Measurements from ENCODE around the gene BOK. TPM values are rescaled to one million over a fixed set of nuclear protein-coding genes. Genes with fewer than 3 reads are reported as not detected.

BOK gene
- total and polyA plus RNA-seq, 7 donors: 6.2 to 112 (median 46.6) TPM

DNA sequence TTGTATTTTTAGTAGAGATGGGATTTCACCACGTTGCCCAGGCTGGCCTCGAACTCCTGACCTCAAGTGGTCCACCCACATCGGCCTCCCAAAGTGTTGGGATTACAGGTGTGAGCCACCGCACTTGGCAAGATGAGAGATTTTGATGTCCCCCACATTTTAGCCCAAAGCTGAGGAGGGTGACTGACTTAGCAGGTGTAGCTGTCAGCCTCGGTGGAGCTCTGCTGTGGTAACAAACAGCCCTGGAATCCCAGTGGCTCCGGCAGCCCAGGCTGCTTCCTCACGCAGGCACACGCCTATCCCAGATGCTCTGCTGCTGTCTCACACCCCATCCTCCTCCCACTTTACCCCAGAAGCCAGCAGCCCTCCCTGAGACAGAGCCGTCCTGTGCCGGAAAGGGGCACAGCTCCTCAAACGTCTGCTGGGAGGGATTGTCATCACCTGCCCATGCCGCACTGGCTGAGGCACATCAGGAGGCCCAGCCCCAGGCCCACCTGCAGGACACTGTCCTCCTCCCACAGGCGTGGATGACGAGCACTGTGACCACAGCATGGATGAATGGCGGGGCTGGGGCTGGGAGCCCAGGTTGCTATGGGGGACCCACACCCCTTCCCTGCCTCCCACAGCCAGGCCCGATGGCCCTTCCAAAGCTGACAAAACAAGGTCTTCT lies 10.6 kb upstream of the BOK start:
- Histone ChIP-seq H3K36me3 (no peaks in the 10 kb centered on the region), H3K4me3 (no peak overlapping the region), H3K27ac (no peak overlapping the region), H3K4me1 (peaks cover 0 to 30% (median 23%) of the 10 kb centered on the region in 4 donors), H3K27me3 (peaks cover 0 to 8% (median 0%) of the 10 kb centered on the region in 3 donors), H3K9me3 (no peaks in the 10 kb centered on the region)
- intact Hi-C loops (cut with DNase I): loop anchor here (5.0 kb wide), 1 partner anchor 64 kb away; no protein-coding TSS in a partner anchor
- WGBS, 2 donors: 81 to 88% methylated on average over 16 of the region's 16 CpGs
- no peak for DNase-seq
- TF ChIP-seq POLR2A (IDR thresholded peaks at IDR 0.05): no peak
- TF ChIP-seq, protein P1, sequence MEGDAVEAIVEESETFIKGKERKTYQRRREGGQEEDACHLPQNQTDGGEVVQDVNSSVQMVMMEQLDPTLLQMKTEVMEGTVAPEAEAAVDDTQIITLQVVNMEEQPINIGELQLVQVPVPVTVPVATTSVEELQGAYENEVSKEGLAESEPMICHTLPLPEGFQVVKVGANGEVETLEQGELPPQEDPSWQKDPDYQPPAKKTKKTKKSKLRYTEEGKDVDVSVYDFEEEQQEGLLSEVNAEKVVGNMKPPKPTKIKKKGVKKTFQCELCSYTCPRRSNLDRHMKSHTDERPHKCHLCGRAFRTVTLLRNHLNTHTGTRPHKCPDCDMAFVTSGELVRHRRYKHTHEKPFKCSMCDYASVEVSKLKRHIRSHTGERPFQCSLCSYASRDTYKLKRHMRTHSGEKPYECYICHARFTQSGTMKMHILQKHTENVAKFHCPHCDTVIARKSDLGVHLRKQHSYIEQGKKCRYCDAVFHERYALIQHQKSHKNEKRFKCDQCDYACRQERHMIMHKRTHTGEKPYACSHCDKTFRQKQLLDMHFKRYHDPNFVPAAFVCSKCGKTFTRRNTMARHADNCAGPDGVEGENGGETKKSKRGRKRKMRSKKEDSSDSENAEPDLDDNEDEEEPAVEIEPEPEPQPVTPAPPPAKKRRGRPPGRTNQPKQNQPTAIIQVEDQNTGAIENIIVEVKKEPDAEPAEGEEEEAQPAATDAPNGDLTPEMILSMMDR (IDR thresholded peaks at IDR 0.05): no peak
- no peak for TF ChIP-seq EP300 (IDR thresholded peaks at IDR 0.05)
- no peak for TF ChIP-seq POLR2AphosphoS5 (IDR thresholded peaks at IDR 0.05)

DNA sequence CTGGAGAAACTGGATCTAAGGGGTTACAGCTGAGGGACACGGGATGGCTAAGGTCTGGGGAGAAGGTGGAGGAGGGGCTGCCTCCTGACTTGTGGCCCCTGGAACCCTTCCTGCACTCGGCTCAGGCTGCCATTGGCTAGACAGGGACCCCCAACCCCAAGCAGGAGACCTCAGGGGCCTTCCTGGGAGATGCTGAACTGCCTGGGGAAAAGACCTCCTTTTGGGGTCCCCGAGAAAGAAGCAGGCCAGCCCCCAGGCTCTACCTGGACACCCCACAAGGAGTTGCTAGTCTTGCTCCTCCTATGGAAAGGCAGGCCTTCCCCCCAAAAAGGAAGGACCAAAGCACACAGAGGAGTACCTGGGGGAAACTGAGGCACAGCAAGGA lies 10.1 kb upstream of the BOK start:
- Histone ChIP-seq H3K9me3 (no peaks in the 10 kb centered on the region), H3K4me1 (peaks cover 0 to 30% (median 23%) of the 10 kb centered on the region in 4 donors), H3K4me3 (no peak overlapping the region), H3K27me3 (peaks cover 0 to 6% (median 0%) of the 10 kb centered on the region in 3 donors), H3K27ac (no peak overlapping the region), H3K36me3 (no peaks in the 10 kb centered on the region)
- TF ChIP-seq POLR2AphosphoS5 (IDR thresholded peaks at IDR 0.05) (no peak), POLR2A (IDR thresholded peaks at IDR 0.05) (no peak), EP300 (IDR thresholded peaks at IDR 0.05) (no peak)
- TF ChIP-seq, protein P1 (IDR thresholded peaks at IDR 0.05): no peak
- WGBS, 2 donors: 69 to 85% methylated on average over 3 of the region's 3 CpGs
- DNase-seq: no peak
- intact Hi-C loops (cut with DNase I): loop anchor here (5.0 kb wide), 1 partner anchor 64 kb away; no protein-coding TSS in a partner anchor

GRCh38 chr2:241550616-241551580 lies 7.6 kb upstream of the BOK start:
- peaks cover 0 to 6% (median 0%) of the 10 kb centered on the region in 3 donors for H3K27me3 ChIP-seq

GRCh38 chr2:241551599-241551997 lies 6.9 kb upstream of the BOK start:
- intact Hi-C loops (cut with DNase I): no loop called here
- WGBS, 2 donors: 60% methylated on average over 12 of the region's 12 CpGs
- peaks cover 0 to 6% (median 0%) of the 10 kb centered on the region in 3 donors for H3K27me3 ChIP-seq

More at GRCh38 chr2:241550616-241551580, 7.6 kb upstream of the BOK start:
- Histone ChIP-seq H3K27ac (no peak overlapping the region), H3K9me3 (no peaks in the 10 kb centered on the region), H3K36me3 (no peaks in the 10 kb centered on the region), H3K4me1 (peaks cover 0 to 30% (median 23%) of the 10 kb centered on the region in 4 donors), H3K4me3 (no peak overlapping the region)
- no peak for DNase-seq
- TF ChIP-seq, protein P1 (IDR thresholded peaks at IDR 0.05): no peak
- TF ChIP-seq POLR2AphosphoS5 (IDR thresholded peaks at IDR 0.05): no peak
- no peak for TF ChIP-seq POLR2A (IDR thresholded peaks at IDR 0.05)
- no peak for TF ChIP-seq EP300 (IDR thresholded peaks at IDR 0.05)
- WGBS, 2 donors: 65 to 66% methylated on average over 21 of the region's 21 CpGs
- intact Hi-C loops (cut with DNase I): no loop called here

More at GRCh38 chr2:241551599-241551997, 6.9 kb upstream of the BOK start:
- Histone ChIP-seq H3K9me3 (peaks cover 0 to 1% (median 0%) of the 10 kb centered on the region in 4 donors), H3K4me1 (peaks cover 0 to 29% (median 22%) of the 10 kb centered on the region in 4 donors), H3K27ac (no peak overlapping the region), H3K4me3 (no peak overlapping the region), H3K36me3 (no peaks in the 10 kb centered on the region)
- TF ChIP-seq POLR2A (IDR thresholded peaks at IDR 0.05) (no peak), POLR2AphosphoS5 (IDR thresholded peaks at IDR 0.05) (no peak), EP300 (IDR thresholded peaks at IDR 0.05) (no peak)
- TF ChIP-seq, protein P1 (IDR thresholded peaks at IDR 0.05): no peak
- DNase-seq: no peak

All from sigmoid colon (tissue), 7 donors.